WI38 (cell line): ENCODE results near the gene CEP135.

Experiments
- H3K4me3 ChIP-seq: 2 replicates; pipeline ENCODE4 v1.5.1; 2011; ENCODE audit warnings: low read depth, mild to moderate bottlenecking, control low read depth, low read length
- CTCF ChIP-seq: IDR thresholded peaks from 2 replicates; pipeline ENCODE4 v1.5.1; 2012; ENCODE audit warnings: low read depth, mild to moderate bottlenecking, control low read depth, low read length

CEP135 gene

GRCh38 chr4:56004235-56004634 lies 55.5 kb downstream of the CEP135 start:
- TF ChIP-seq CTCF, result no peak
- no peak overlapping the region for H3K4me3 ChIP-seq

GRCh38 chr4:56007154-56007553 lies 58.4 kb downstream of the CEP135 start:
- no peak for TF ChIP-seq CTCF
- no peak overlapping the region for H3K4me3 ChIP-seq

DNA sequence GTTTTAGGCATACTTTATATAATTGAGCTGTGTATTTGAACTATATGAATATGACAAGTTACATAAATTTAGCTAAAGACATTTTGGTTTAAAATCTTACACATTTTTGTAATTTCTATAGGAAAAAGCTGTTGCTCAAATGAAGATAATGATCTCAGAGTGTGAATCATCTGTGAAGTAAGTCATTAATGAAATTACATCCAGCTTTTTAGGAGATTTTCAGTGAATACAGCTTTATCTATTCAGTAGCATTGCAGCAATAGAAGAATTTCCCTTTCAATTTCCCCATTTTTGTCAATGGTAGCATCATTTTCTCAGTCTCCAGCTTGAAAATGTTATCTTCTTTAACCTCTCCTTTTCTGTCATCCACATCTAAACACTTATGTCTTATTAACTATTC lies 59.5 kb downstream of the CEP135 start:
- no peak overlapping the region for H3K4me3 ChIP-seq
- TF ChIP-seq CTCF, result no peak

GRCh38 chr4:56026596-56026995 lies 77.9 kb downstream of the CEP135 start:
- H3K4me3 ChIP-seq, result no peak overlapping the region
- TF ChIP-seq CTCF, result no peak

DNA sequence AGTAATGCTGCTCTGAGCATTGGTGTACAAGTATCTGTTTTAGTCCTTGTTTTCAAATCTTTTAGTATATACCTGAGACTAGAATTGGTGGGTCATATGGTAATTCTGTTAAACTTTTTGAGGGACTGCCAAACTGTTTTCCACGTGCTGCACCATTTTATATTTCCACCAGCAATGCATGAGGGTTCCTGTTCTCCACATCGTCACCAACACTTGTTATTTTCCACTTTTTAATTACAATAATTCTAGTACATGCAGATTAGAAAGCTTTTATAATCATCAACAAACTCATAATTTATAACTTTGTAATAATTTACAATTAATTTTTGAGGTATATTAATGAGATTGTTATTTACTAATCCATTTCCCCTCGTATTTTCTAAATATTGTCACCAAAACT lies 79.4 kb downstream of the CEP135 start:
- TF ChIP-seq CTCF, result no peak
- H3K4me3 ChIP-seq, result no peak overlapping the region

- H3K4me3 ChIP-seq, result no peak overlapping the region
- TF ChIP-seq CTCF, result no peak
These were observed 89.9 kb downstream of the CEP135 start for GRCh38 chr4:56038487-56039162.

DNA sequence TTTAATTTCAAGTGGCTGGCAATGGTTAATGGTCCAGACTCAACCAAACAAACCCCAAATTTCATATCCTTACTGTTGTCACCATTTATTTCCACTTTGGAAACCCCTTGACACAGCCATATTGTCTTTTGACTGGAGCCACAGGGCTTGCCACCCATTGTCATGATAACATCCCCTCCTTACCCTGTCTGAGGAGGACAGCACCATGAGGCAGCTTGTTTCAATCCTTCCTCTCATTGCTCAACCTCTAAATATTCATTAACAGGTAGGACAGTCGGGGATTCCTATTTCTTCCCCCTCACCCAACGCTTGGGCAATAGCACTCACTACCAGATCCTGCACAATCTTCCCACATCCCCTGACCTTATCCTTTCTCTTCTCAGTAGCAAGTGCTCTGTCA lies 92.1 kb downstream of the CEP135 start:
- no peak for TF ChIP-seq CTCF
- no peak overlapping the region for H3K4me3 ChIP-seq
